HCT116 (cell line): ENCODE data around the gene IFNL2. TPM values are rescaled to one million over a fixed set of nuclear protein-coding genes. Genes with fewer than 3 reads are reported as not detected.

Source experiments
- ATAC-seq: fragments of 200-7000 bp; cut with Tn5 transposase; 2 replicates; pipeline ENCODE4 v1.9.1; 2020; ENCODE audit warnings: mild to moderate bottlenecking, moderate library complexity
- BruUV-seq: library from RNA; stranded (reverse); fragments of 400-500 nt; replicated peaks from 2 replicates; lab custom pipeline; 2021; lab: Mats Ljungman, UMichigan
- CTCF ChIA-PET: fragments of 300-600 bp; sonication (Branson Sonifier 250); formaldehyde crosslinking; loops from one replicate; lab custom pipeline; 2021; ENCODE audit warnings: antibody characterized with exemption; lab: Charles Lee
- POLR2A ChIA-PET: fragments of 300-600, 350-600 bp; sonication (Branson Sonifier 250); formaldehyde crosslinking; loops from one replicate; lab custom pipeline; 2021; ENCODE audit warnings: antibody characterized with exemption; lab: Charles Lee
- RAD21 ChIA-PET, 2 experiments: fragments of 300-600 bp; sonication (Branson Sonifier 250); formaldehyde crosslinking; loops; one replicate each; lab custom pipeline; 2023; ENCODE audit warnings: low total read pairs in 2 of 2; ENCODE audit not compliant: uncharacterized antibody in 2 of 2, unreplicated experiment in 2 of 2, low non-redundant PET in 1 of 2; lab: Charles Lee
- DNase-seq: peaks from one replicate; pipeline ENCODE4 v3.0.0-alpha.2; 2010; ENCODE audit warnings: low read depth, low spot score
- H2AFZ ChIP-seq: fragments of 200-600 bp; shearing (Covaris generic), sonication (generic); 2 replicates; pipeline ENCODE4 v1.6.1; 2017; ENCODE audit warnings: low read depth, mixed run types, mixed read lengths, antibody characterized with exemption, low read length; ENCODE audit not compliant: poor library complexity, severe bottlenecking
- H3K27ac ChIP-seq: 2 replicates; pipeline ENCODE4 v1.5.1; 2012; ENCODE audit warnings: low read depth, low read length
- H3K27me3 ChIP-seq: fragments of 200-600 bp; sonication (generic); 2 replicates; pipeline ENCODE4 v1.6.1; 2016; ENCODE audit warnings: mixed run types, low read length, mixed read lengths; ENCODE audit not compliant: insufficient read depth
- H3K36me3 ChIP-seq, 2 experiments: fragments of 200-500 bp in 1 of 2; fragments of 200-600 bp in 1 of 2; sonication (Bioruptor generic) in 1 of 2; sonication (generic) in 1 of 2; 2 replicates each; pipeline versions ENCODE4 v1.5.1 to v1.6.1; 2014 to 2016; ENCODE audit warnings: low read length in 2 of 2, inconsistent platforms in 1 of 2, mixed read lengths in 1 of 2, mixed run types in 1 of 2; ENCODE audit not compliant: insufficient read depth in 2 of 2, control insufficient read depth in 1 of 2
- H3K4me1 ChIP-seq, 2 experiments: fragments of 200-600 bp in 1 of 2; sonication (generic) in 1 of 2; 2 replicates each; pipeline versions ENCODE4 v1.5.1 to v1.6.1; 2012 to 2017; ENCODE audit warnings: low read length in 2 of 2, inconsistent platforms in 1 of 2, mild to moderate bottlenecking in 1 of 2, mixed read lengths in 1 of 2, mixed run types in 1 of 2, moderate library complexity in 1 of 2; ENCODE audit not compliant: insufficient read depth in 2 of 2, control insufficient read depth in 1 of 2
- H3K4me2 ChIP-seq: fragments of 200-600 bp; sonication (generic); 2 replicates; pipeline ENCODE4 v1.6.1; 2017; ENCODE audit warnings: mixed run types, low read length, mixed read lengths
- H3K4me3 ChIP-seq, 2 experiments: fragments of 200-600 bp in 1 of 2; sonication (generic) in 1 of 2; replicated peaks in 1 of 2; 2 replicates each; pipeline ENCODE4 v1.5.1; 2011 to 2016; ENCODE audit warnings: low read length in 2 of 2, control low read depth in 1 of 2, low read depth in 1 of 2, mild to moderate bottlenecking in 1 of 2, mixed read lengths in 1 of 2, mixed run types in 1 of 2
- H3K79me2 ChIP-seq: fragments of 200-600 bp; sonication (generic); 2 replicates; pipeline ENCODE4 v1.6.1; 2017; ENCODE audit warnings: mild to moderate bottlenecking, mixed run types, low read length, moderate library complexity, mixed read lengths; ENCODE audit not compliant: insufficient read depth
- H3K9ac ChIP-seq: fragments of 200-600 bp; sonication (generic); 2 replicates; pipeline ENCODE4 v1.6.1; 2016; ENCODE audit warnings: low read length, mixed read lengths
- H3K9me2 ChIP-seq: fragments of 200-600 bp; sonication (generic), shearing (Covaris generic); 2 replicates; pipeline ENCODE4 v1.6.1; 2017; ENCODE audit warnings: mixed run types, mild to moderate bottlenecking, moderate library complexity; ENCODE audit not compliant: insufficient read depth
- H3K9me3 ChIP-seq, 2 experiments: fragments of 200-500 bp in 1 of 2; fragments of 200-600 bp in 1 of 2; sonication (Bioruptor generic) in 1 of 2; sonication (generic) in 1 of 2; 2 replicates each; pipeline ENCODE4 v1.6.1; 2014 to 2017; ENCODE audit warnings: low read length in 2 of 2, mixed read lengths in 2 of 2, inconsistent platforms in 1 of 2, low read depth in 1 of 2, mild to moderate bottlenecking in 1 of 2, mixed run types in 1 of 2, moderate library complexity in 1 of 2; ENCODE audit not compliant: control insufficient read depth in 1 of 2, insufficient read depth in 1 of 2
- H4K20me1 ChIP-seq: fragments of 200-600 bp; sonication (generic), shearing (Covaris generic); 2 replicates; pipeline ENCODE4 v1.6.1; 2017; ENCODE audit warnings: mixed run types, mild to moderate bottlenecking, moderate library complexity; ENCODE audit not compliant: insufficient read depth
- CBX3 ChIP-seq: IDR thresholded peaks from 2 replicates; pipeline ENCODE4 v1.6.1; 2012; ENCODE audit warnings: low read depth
- CTCF ChIP-seq, 3 experiments: fragments of 200-600 bp in 1 of 3; sonication (generic) in 1 of 3; IDR thresholded peaks in 2 of 3; conservative IDR thresholded peaks in 1 of 3; 2 replicates each; pipeline ENCODE4 v1.5.1; 2012 to 2017; ENCODE audit warnings: low read depth in 2 of 3, low read length in 2 of 3, antibody characterized with exemption in 1 of 3, borderline replicate concordance in 1 of 3, control low read depth in 1 of 3, mild to moderate bottlenecking in 1 of 3, mixed read lengths in 1 of 3, mixed run types in 1 of 3, moderate library complexity in 1 of 3; ENCODE audit not compliant: insufficient read depth in 1 of 3
- EGR1 ChIP-seq: IDR thresholded peaks from 2 replicates; pipeline ENCODE4 v1.6.1; 2012; ENCODE audit warnings: low read depth
- ELF1 ChIP-seq: IDR thresholded peaks from 2 replicates; pipeline ENCODE4 v1.6.1; 2012; ENCODE audit warnings: low read depth, borderline replicate concordance
- EZH2 ChIP-seq: fragments of 200-600 bp; sonication (generic); IDR thresholded peaks from 2 replicates; pipeline ENCODE4 v1.6.1; 2017; ENCODE audit warnings: antibody characterized with exemption, mixed run types
- EZH2phosphoT487 ChIP-seq: fragments of 200-600 bp; IDR thresholded peaks from 2 replicates; pipeline ENCODE4 v1.6.1; 2018; ENCODE audit warnings: antibody characterized with exemption, borderline replicate concordance
- JUND ChIP-seq: IDR thresholded peaks from 2 replicates; pipeline ENCODE4 v1.6.1; 2012
- MAX ChIP-seq: IDR thresholded peaks from 2 replicates; pipeline ENCODE4 v1.6.1; 2012
- POLR2AphosphoS5 ChIP-seq: IDR thresholded peaks from 2 replicates; pipeline ENCODE4 v1.6.1; 2011; ENCODE audit warnings: mild to moderate bottlenecking, low read depth, low read length, moderate library complexity
- RAD21 ChIP-seq: IDR thresholded peaks from 2 replicates; pipeline ENCODE4 v1.6.1; 2012; ENCODE audit warnings: low read depth, mild to moderate bottlenecking
- SIN3A ChIP-seq: IDR thresholded peaks from 2 replicates; pipeline ENCODE4 v1.6.1; 2012; ENCODE audit warnings: low read depth
- SP1 ChIP-seq: IDR thresholded peaks from 2 replicates; pipeline ENCODE4 v1.6.1; 2012; ENCODE audit warnings: low read depth
- TCF7L2 ChIP-seq: IDR thresholded peaks from 2 replicates; pipeline ENCODE4 v1.7.0; 2011; ENCODE audit warnings: borderline replicate concordance, inconsistent platforms; ENCODE audit not compliant: insufficient read depth, insufficient read length; ENCODE audit errors: extremely low read depth
- YY1 ChIP-seq: IDR thresholded peaks from 2 replicates; pipeline ENCODE4 v1.6.1; 2011; ENCODE audit warnings: low read length, low read depth, moderate library complexity, mild to moderate bottlenecking; ENCODE audit not compliant: insufficient replicate concordance; ENCODE audit errors: extremely low read depth
- ZFX ChIP-seq: fragments of 450-650 bp; IDR thresholded peaks from 2 replicates; pipeline ENCODE4 v1.6.1; 2017
- ZNF274 ChIP-seq: fragments of 200-500 bp; sonication (Bioruptor generic); IDR thresholded peaks from 2 replicates; pipeline ENCODE4 v1.6.1; 2014; ENCODE audit warnings: mild to moderate bottlenecking, low read depth, low read length, inconsistent platforms
- intact Hi-C: fragments of 100-400 bp; cut with micrococcal nuclease; formaldehyde crosslinking; loops from 2 replicates; pipeline ENCODE4 v1.10.0; 2022
- total RNA-seq: library from RNA; stranded (reverse); gene quantifications from one replicate; pipeline ENCODE4 v1.2.1, GENCODE V29; 2021; ENCODE audit not compliant: unreplicated experiment
- TF ChIP-seq, protein P1 (sequence below): IDR thresholded peaks from 2 replicates; pipeline ENCODE4 v1.6.1; 2011; ENCODE audit warnings: mild to moderate bottlenecking, low read length, moderate library complexity; ENCODE audit not compliant: insufficient replicate concordance; ENCODE audit errors: extremely low read depth
- TF ChIP-seq, protein P2 (sequence below): IDR thresholded peaks from 2 replicates; pipeline ENCODE4 v1.6.1; 2012

IFNL2 gene
- total RNA-seq, 1 experiment from 2014 or later: not detected

- Histone ChIP-seq H3K4me3 (no peak overlapping the region), H2AFZ (no peak overlapping the region), H3K9me2 (no peaks in the 10 kb centered on the region), H3K4me1 (peaks cover 3 to 9% of the 10 kb centered on the region in 2 experiments; a peak in 3 of 4 replicates), H3K4me2 (no peak overlapping the region), H3K27me3 (no peaks in the 10 kb centered on the region), H3K27ac (no peak overlapping the region), H3K36me3 (peaks cover 6 to 10% of the 10 kb centered on the region in 2 experiments), H3K79me2 (peaks cover 34% of the 10 kb centered on the region), H3K9me3 (no peaks in the 10 kb centered on the region), H4K20me1 (no peaks in the 10 kb centered on the region), H3K9ac (no peak overlapping the region)
- POLR2A ChIA-PET: no interaction called here
- no peak for ATAC-seq
- no TSS peak for BruUV-seq
- TF ChIP-seq ELF1 (no peak), SP1 (no peak), POLR2AphosphoS5 (no peak), RAD21 (no peak), EGR1 (no peak), CTCF (IDR thresholded peaks at IDR 0.05 in 2 of 3, conservative IDR thresholded peaks at IDR 0.05 in 1 of 3; ENCODE audit: borderline replicate concordance in 1 of 3, insufficient read depth in 1 of 3, low read depth in 2 of 3, low read length in 2 of 3) (no peak), JUND (no peak), ZNF274 (no peak), YY1 (no peak), ZFX (no peak), SIN3A (no peak), EZH2 (no peak), EZH2phosphoT487 (no peak), MAX (no peak), CBX3 (no peak), TCF7L2 (no peak)
- TF ChIP-seq, protein P1, sequence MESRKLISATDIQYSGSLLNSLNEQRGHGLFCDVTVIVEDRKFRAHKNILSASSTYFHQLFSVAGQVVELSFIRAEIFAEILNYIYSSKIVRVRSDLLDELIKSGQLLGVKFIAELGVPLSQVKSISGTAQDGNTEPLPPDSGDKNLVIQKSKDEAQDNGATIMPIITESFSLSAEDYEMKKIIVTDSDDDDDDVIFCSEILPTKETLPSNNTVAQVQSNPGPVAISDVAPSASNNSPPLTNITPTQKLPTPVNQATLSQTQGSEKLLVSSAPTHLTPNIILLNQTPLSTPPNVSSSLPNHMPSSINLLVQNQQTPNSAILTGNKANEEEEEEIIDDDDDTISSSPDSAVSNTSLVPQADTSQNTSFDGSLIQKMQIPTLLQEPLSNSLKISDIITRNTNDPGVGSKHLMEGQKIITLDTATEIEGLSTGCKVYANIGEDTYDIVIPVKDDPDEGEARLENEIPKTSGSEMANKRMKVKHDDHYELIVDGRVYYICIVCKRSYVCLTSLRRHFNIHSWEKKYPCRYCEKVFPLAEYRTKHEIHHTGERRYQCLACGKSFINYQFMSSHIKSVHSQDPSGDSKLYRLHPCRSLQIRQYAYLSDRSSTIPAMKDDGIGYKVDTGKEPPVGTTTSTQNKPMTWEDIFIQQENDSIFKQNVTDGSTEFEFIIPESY: no peak
- TF ChIP-seq, protein P2, sequence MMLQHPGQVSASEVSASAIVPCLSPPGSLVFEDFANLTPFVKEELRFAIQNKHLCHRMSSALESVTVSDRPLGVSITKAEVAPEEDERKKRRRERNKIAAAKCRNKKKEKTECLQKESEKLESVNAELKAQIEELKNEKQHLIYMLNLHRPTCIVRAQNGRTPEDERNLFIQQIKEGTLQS: no peak
- intact Hi-C loops: no loop called here
- DNase-seq: no peak
- RAD21 ChIA-PET: no interaction called here
- CTCF ChIA-PET: no interaction called here
Measured at GRCh38 chr19:39315933-39316332, 47.7 kb downstream of the IFNL2 start.
